GM12878 (cell line): Measurements from ENCODE around the gene MYH7. TPM values are rescaled to one million over a fixed set of nuclear protein-coding genes. Genes with fewer than 3 reads are reported as not detected.
A peak's percentile ranks its signal among the peaks of the same experiment; 100 is the strongest.

Experiments used
- ATF2 ChIP-seq: IDR thresholded peaks from 2 replicates; pipeline ENCODE4 v1.6.1; 2012; ENCODE audit warnings: low read length, inconsistent platforms
- E2F8 ChIP-seq: fragments of 450-650 bp; IDR thresholded peaks from 2 replicates; pipeline ENCODE4 v1.6.1; 2018; ENCODE audit warnings: mild to moderate bottlenecking, low read depth, moderate library complexity; ENCODE audit not compliant: partially characterized antibody
- EP300 ChIP-seq, 2 experiments: fragments of 150-350 bp in 1 of 2; IDR thresholded peaks; 2 replicates each; pipeline ENCODE4 v1.6.1; 2011 to 2012; ENCODE audit warnings: low read depth in 2 of 2, low read length in 2 of 2, borderline replicate concordance in 1 of 2, improper control_type of control experiment in 1 of 2, inconsistent platforms in 1 of 2; ENCODE audit not compliant: control insufficient read depth in 1 of 2
- KAT2A ChIP-seq: conservative IDR thresholded peaks from 2 replicates; pipeline ENCODE4 v1.6.1; 2011; ENCODE audit warnings: low read depth, low read length; ENCODE audit not compliant: control insufficient read depth
- KLF5 ChIP-seq: fragments of 450-650 bp; IDR thresholded peaks from 2 replicates; pipeline ENCODE4 v1.6.1; 2014; ENCODE audit warnings: mild to moderate bottlenecking; ENCODE audit not compliant: partially characterized antibody
- MXI1 ChIP-seq: fragments of 150-350 bp; IDR thresholded peaks from 2 replicates; pipeline ENCODE4 v1.6.1; 2011; ENCODE audit warnings: low read depth, mild to moderate bottlenecking, inconsistent platforms, low read length, improper control_type of control experiment
- NFXL1 ChIP-seq: fragments of 450-650 bp; IDR thresholded peaks from 2 replicates; pipeline ENCODE4 v1.6.1; 2017; ENCODE audit warnings: antibody characterized with exemption, mild to moderate bottlenecking, borderline replicate concordance
- NFYB ChIP-seq: IDR thresholded peaks from 2 replicates; pipeline ENCODE4 v1.6.1; 2011; ENCODE audit warnings: low read depth, mild to moderate bottlenecking, low read length, improper control_type of control experiment, moderate library complexity; ENCODE audit not compliant: insufficient read depth
- PAX8 ChIP-seq: fragments of 450-650 bp; IDR thresholded peaks from 2 replicates; pipeline ENCODE4 v1.6.1; 2017; ENCODE audit warnings: mild to moderate bottlenecking, moderate library complexity
- PKNOX1 ChIP-seq: fragments of 450-650 bp; IDR thresholded peaks from 2 replicates; pipeline ENCODE4 v1.6.1; 2016; ENCODE audit warnings: mild to moderate bottlenecking
- POLR2A ChIP-seq: IDR thresholded peaks from 2 replicates; pipeline ENCODE4 v1.6.1; 2011; ENCODE audit warnings: low read depth, mild to moderate bottlenecking, low read length
- RAD51 ChIP-seq: fragments of 450-650 bp; IDR thresholded peaks from 2 replicates; pipeline ENCODE4 v1.6.1; 2016; ENCODE audit warnings: moderate library complexity, mild to moderate bottlenecking, inconsistent platforms
- RELA ChIP-seq: fragments of 450-650 bp; IDR thresholded peaks from 2 replicates; pipeline ENCODE4 v1.8.0; 2014; ENCODE audit warnings: borderline replicate concordance; ENCODE audit not compliant: partially characterized antibody
- REST ChIP-seq: IDR thresholded peaks from 2 replicates; pipeline ENCODE4 v1.6.1; 2012; ENCODE audit warnings: mild to moderate bottlenecking, low read depth, low read length
- SMAD1 ChIP-seq: fragments of 450-650 bp; IDR thresholded peaks from 2 replicates; pipeline ENCODE4 v1.6.1; 2018; ENCODE audit warnings: mild to moderate bottlenecking, low read depth; ENCODE audit not compliant: partially characterized antibody
- WRNIP1 ChIP-seq: IDR thresholded peaks from 2 replicates; pipeline ENCODE4 v1.6.1; 2011; ENCODE audit warnings: low read depth, low read length, improper control_type of control experiment, borderline replicate concordance
- ZBTB4 ChIP-seq: fragments of 450-650 bp; formaldehyde crosslinking; IDR thresholded peaks from 2 replicates; pipeline ENCODE4 v1.4.0; 2022; ENCODE audit warnings: mild to moderate bottlenecking, moderate library complexity
- polyA plus RNA-seq, 11 experiments: library from polyadenylated mRNA; depleted of rRNA in 4 of 11; unstranded in 6 of 11; stranded (reverse) in 5 of 11; fragments of >200 nt; fragmentation: Nextera tagmentation in 4 of 11; fragmentation: Illumina TruSeq in 1 of 11; extraction: Ambion mirVana in 4 of 11; extraction: Trizol in 1 of 11; gene quantifications; 1 replicate in 1 of 11; 2 replicates in 10 of 11; pipeline versions ENCODE4 v1.2.1 to v1.2.3, GENCODE V29; 2011 to 2016; ENCODE audit warnings: inconsistent platforms in 2 of 11, missing spikeins in 2 of 11, low read depth in 1 of 11
- total RNA-seq, 4 experiments: library from RNA; depleted of rRNA in 3 of 4; stranded (reverse); fragments of >200 nt in 3 of 4; fragmentation: Illumina TruSeq in 1 of 4; extraction: Trizol in 1 of 4; gene quantifications; 2 replicates each; pipeline versions ENCODE4 v1.2.1 to v1.2.3, GENCODE V29; 2013 to 2021

MYH7 gene
- total and polyA plus RNA-seq, 10 of the 15 experiments (the other 5 are each of a cell fraction or from before 2014, with no cell fraction given), result 0.04 to 0.10 (median 0.05) TPM; not detected in 4

- TF ChIP-seq E2F8 (peak; percentile 89), KAT2A (no peak), NFXL1 (no peak), RAD51 (no peak), KLF5 (no peak), REST (no peak), PAX8 (no peak), POLR2A (peak; percentile 84), ZBTB4 (CRISPR knock-in tag) (no peak), WRNIP1 (no peak), SMAD1 (no peak), RELA (no peak), ATF2 (no peak), MXI1 (peak; percentile 88), NFYB (peak; percentile 97), EP300 (IDR thresholded peaks at IDR 0.05; ENCODE audit: borderline replicate concordance in 1 of 2, control insufficient read depth in 1 of 2, low read depth in 2 of 2, low read length in 2 of 2) (no peak), PKNOX1 (peak; percentile 100)
Measured at GRCh38 chr14:23469127-23469905, 33.9 kb upstream of the MYH7 start, which contains the start of gene NGDN (continued).
